Transverse colon (tissue), 4 donors: ENCODE results near the gene A1BG. TPM values are rescaled to one million over a fixed set of nuclear protein-coding genes. Genes with fewer than 3 reads are reported as not detected.
"Not testable (repeated sequence)": the region's sequence is repeated elsewhere in the genome, so short reads cannot be mapped to it uniquely, and the experiment has no call there.

Experiments
- DNase-seq: peaks from one replicate; pipeline ENCODE4 v3.0.0-alpha.2; 2019
- H3K27ac ChIP-seq, 4 donors: fragments of 200-600 bp; sonication (generic); 2 replicates each; pipeline ENCODE4 v1.5.1; 2016 to 2018; ENCODE audit warnings: inconsistent platforms in 4 of 4
- H3K27me3 ChIP-seq: fragments of 200-600 bp; sonication (generic); 2 replicates; pipeline ENCODE4 v1.5.1; 2017; ENCODE audit warnings: inconsistent platforms
- H3K36me3 ChIP-seq, 4 donors: fragments of 200-600 bp; sonication (generic); 2 replicates each; pipeline ENCODE4 v1.5.1; 2017 to 2019; ENCODE audit warnings: inconsistent platforms in 4 of 4
- H3K4me1 ChIP-seq, 4 donors: fragments of 200-600 bp; sonication (generic); 2 replicates each; pipeline ENCODE4 v1.5.1; 2017 to 2020; ENCODE audit warnings: inconsistent platforms in 4 of 4
- H3K4me3 ChIP-seq, 4 donors: fragments of 200-600 bp; sonication (generic); 1 replicate in 1 of 4; 2 replicates in 3 of 4; pipeline versions ENCODE4 v1.5.1 to v1.6.1; 2017 to 2019; ENCODE audit warnings: inconsistent platforms in 4 of 4
- H3K9me3 ChIP-seq, 2 donors: fragments of 200-600 bp; sonication (generic); 2 replicates each; pipeline ENCODE4 v1.5.1; 2017 to 2019; ENCODE audit warnings: inconsistent platforms in 2 of 2
- CTCF ChIP-seq, 5 experiments: fragments of 200-600 bp in 3 of 5; fragments of 450-650 bp in 2 of 5; sonication (generic) in 3 of 5; IDR thresholded peaks; 1 replicate in 2 of 5; 2 replicates in 3 of 5; pipeline ENCODE4 v1.5.1; 2016 to 2017; ENCODE audit warnings: antibody characterized with exemption in 5 of 5, inconsistent platforms in 3 of 5, mild to moderate bottlenecking in 2 of 5, moderate library complexity in 1 of 5
- EP300 ChIP-seq: sonication (generic); formaldehyde crosslinking; IDR thresholded peaks from one replicate; pipeline ENCODE4 v1.6.1; 2017; ENCODE audit warnings: antibody characterized with exemption, low read depth
- POLR2A ChIP-seq: fragments of 450-650 bp; IDR thresholded peaks from one replicate; pipeline ENCODE4 v1.6.1; 2016; ENCODE audit warnings: antibody characterized with exemption, mild to moderate bottlenecking, moderate library complexity
- POLR2AphosphoS5 ChIP-seq, 3 donors: sonication (generic); formaldehyde crosslinking; IDR thresholded peaks; one replicate each; pipeline ENCODE4 v1.6.1; 2016; ENCODE audit warnings: antibody characterized with exemption in 3 of 3
- WGBS, 2 donors: methylation state at CpG; one replicate each; pipeline ENCODE4 v1.1.5; 2018; ENCODE audit warnings: low coverage in 1 of 2; 5-methylcytosine and 5-hydroxymethylcytosine counted together
- in situ Hi-C, 4 donors: fragments of 200-750 bp; cut with MboI; loops; one replicate each; pipeline versions ENCODE4 v1.15.0 to v1.15.1; 2017; ENCODE audit warnings: low sequenced_read_pairs in 3 of 4, low pct_ligation_motif_present in 1 of 4, low pct_unique_long_range_greater_than_20kb in 1 of 4
- intact Hi-C: fragments of 100-400 bp; cut with DNase I; formaldehyde crosslinking; loops from one replicate; pipeline ENCODE4 v1.15.1; 2023; ENCODE audit warnings: low total_unique reads
- total RNA-seq, 4 donors: library from RNA; depleted of rRNA; stranded (reverse); fragments of >200 nt; gene quantifications; one replicate each; pipeline ENCODE4 v1.1.0, GENCODE V29; 2016

Gene A1BG
- total RNA-seq, 4 donors from 2014 or later = 0.60 to 25.1 (median 3.7) TPM; not detected in 1

GRCh38 chr19:58350871-58351557, 2.3 kb downstream of the A1BG start:
- intact Hi-C loops = no loop called here
- Histone ChIP-seq H3K27ac (no peak overlapping the region), H3K36me3 (no peaks in the 10 kb centered on the region), H3K27me3 (peaks cover 60% of the 10 kb centered on the region), H3K9me3 (no peaks in the 10 kb centered on the region), H3K4me3 (no peak overlapping the region), H3K4me1 (peaks cover 0 to 26% (median 8%) of the 10 kb centered on the region in 4 donors)
- TF ChIP-seq EP300 (no peak), CTCF (IDR thresholded peaks at IDR 0.05) (no peak), POLR2AphosphoS5 (IDR thresholded peaks at IDR 0.05) (no peak), POLR2A (no peak)
- DNase-seq = no peak
- in situ Hi-C loops = no loop called here
- 85% methylated on average over 29 of the region's 34 CpGs; no CpG with 5 or more reads in 1 of the 2 donors for WGBS, 2 donors

DNA sequence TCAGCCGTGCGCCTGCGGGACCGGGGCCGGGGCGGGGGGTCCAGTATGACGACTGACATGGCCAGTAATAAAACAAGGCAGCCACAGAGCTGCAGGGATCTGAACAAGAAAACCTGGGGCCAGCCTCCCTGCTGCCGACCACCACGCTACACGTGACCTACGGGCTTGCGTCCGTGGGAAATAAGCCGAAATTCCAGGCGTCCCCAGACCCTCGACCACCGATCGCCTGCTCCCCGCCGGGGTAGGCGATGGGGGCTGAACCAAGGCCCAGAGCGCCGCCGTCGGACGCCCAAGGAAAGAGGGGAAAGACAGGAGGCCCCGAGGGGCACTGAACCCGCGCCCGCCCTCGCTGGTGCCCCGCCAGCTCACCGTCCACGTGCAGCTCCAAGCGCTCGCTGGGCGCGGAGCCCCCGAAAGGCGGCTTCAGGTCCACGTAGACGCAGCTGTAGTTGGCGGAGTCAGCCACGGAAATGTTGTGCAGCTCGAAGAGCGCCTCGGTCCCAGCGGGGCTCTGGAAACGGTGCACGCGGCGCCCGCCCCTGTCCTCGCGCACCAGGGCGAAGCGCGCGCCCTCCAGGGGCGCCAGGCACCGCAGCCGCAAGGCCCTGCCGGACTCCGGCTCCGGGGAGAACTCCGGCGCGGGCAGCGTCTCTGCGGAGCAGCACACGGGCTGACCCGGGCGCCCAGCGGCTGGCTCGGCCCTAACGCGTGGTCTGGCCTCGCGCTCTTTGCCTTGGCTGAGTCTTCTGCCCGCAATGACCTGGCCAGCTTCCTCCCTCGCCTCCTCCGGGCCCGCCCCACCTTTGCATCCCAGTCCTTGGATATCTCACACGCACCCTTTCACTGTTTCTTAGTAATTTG, 3.1 kb downstream of the A1BG start:
- WGBS, 2 donors = 61% methylated on average over 40 of the region's 84 CpGs; no CpG with 5 or more reads in 1 of the 2 donors
- TF ChIP-seq EP300 = no peak
- TF ChIP-seq CTCF (IDR thresholded peaks at IDR 0.05) = no peak
- TF ChIP-seq POLR2A = no peak
- no peak for TF ChIP-seq POLR2AphosphoS5 (IDR thresholded peaks at IDR 0.05)
- in situ Hi-C loops = no loop called here
- no peak for DNase-seq
- intact Hi-C loops = no loop called here
- no peaks in the 10 kb centered on the region for H3K36me3 ChIP-seq
- H3K27ac ChIP-seq = no peak overlapping the region
- H3K27me3 ChIP-seq = peaks cover 62% of the 10 kb centered on the region
- H3K4me3 ChIP-seq = peak overlapping the region in 1 of 4 donors; percentile 29
- H3K9me3 ChIP-seq = no peaks in the 10 kb centered on the region
- peaks cover 0 to 26% (median 8%) of the 10 kb centered on the region in 4 donors for H3K4me1 ChIP-seq

GRCh38 chr19:58349590-58349989, 3.7 kb downstream of the A1BG start:
- TF ChIP-seq POLR2AphosphoS5 (IDR thresholded peaks at IDR 0.05) = no peak
- no peak for TF ChIP-seq POLR2A
- TF ChIP-seq EP300 = no peak
- no peak for TF ChIP-seq CTCF (IDR thresholded peaks at IDR 0.05)
- 51 to 52% methylated on average over 5 to 8 of the region's 8 CpGs for WGBS, 2 donors
- Histone ChIP-seq H3K27me3 (peaks cover 62% of the 10 kb centered on the region), H3K9me3 (no peaks in the 10 kb centered on the region), H3K36me3 (no peaks in the 10 kb centered on the region), H3K4me3 (peak overlapping the region in 1 of 4 donors; percentile 29), H3K27ac (no peak overlapping the region), H3K4me1 (peaks cover 0 to 26% (median 8%) of the 10 kb centered on the region in 4 donors)
- no peak for DNase-seq
- intact Hi-C loops (no loop called here), in situ Hi-C loops (no loop called here)

GRCh38 chr19:58348080-58348479, 5.2 kb downstream of the A1BG start:
- intact Hi-C loops, in situ Hi-C loops, DNase-seq, H3K36me3 ChIP-seq, H3K9me3 ChIP-seq: not testable (repeated sequence)
- 22 to 29% methylated on average over 7 to 12 of the region's 12 CpGs for WGBS, 2 donors
- Histone ChIP-seq H3K27ac (peak overlapping the region; percentile 60 to 86 (median 75)), H3K27me3 (peaks cover 62% of the 10 kb centered on the region), H3K4me1 (peaks cover 0 to 26% (median 8%) of the 10 kb centered on the region in 4 donors), H3K4me3 (peak overlapping the region; percentile 35 to 58 (median 41))
